ENCODE results near the gene LAMB3. TPM values are rescaled to one million over a fixed set of nuclear protein-coding genes. Genes with fewer than 3 reads are reported as not detected.

Gene LAMB3
- total RNA-seq, 1 experiment from 2014 or later = 0.85 TPM

DNA sequence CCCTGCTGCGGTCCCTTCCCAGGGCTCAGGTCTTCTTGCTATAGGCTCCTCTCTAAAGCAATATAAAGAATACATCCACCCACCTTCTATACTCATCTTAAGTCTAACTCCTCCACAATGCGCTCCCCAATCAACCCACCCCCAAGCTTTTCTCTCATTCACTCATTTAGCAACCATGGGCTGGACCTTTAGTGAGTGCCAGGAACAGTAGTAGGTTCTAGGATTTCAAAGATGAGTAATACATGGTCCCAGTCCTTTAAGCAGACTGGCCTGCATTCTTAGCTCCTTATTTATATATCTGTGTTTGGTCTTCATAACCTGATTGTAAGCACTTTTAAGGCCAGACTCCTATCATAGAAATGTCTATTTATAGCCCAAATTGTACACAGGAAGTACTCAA lies 62.8 kb downstream of the LAMB3 start (continued):
- TF ChIP-seq, protein P1, sequence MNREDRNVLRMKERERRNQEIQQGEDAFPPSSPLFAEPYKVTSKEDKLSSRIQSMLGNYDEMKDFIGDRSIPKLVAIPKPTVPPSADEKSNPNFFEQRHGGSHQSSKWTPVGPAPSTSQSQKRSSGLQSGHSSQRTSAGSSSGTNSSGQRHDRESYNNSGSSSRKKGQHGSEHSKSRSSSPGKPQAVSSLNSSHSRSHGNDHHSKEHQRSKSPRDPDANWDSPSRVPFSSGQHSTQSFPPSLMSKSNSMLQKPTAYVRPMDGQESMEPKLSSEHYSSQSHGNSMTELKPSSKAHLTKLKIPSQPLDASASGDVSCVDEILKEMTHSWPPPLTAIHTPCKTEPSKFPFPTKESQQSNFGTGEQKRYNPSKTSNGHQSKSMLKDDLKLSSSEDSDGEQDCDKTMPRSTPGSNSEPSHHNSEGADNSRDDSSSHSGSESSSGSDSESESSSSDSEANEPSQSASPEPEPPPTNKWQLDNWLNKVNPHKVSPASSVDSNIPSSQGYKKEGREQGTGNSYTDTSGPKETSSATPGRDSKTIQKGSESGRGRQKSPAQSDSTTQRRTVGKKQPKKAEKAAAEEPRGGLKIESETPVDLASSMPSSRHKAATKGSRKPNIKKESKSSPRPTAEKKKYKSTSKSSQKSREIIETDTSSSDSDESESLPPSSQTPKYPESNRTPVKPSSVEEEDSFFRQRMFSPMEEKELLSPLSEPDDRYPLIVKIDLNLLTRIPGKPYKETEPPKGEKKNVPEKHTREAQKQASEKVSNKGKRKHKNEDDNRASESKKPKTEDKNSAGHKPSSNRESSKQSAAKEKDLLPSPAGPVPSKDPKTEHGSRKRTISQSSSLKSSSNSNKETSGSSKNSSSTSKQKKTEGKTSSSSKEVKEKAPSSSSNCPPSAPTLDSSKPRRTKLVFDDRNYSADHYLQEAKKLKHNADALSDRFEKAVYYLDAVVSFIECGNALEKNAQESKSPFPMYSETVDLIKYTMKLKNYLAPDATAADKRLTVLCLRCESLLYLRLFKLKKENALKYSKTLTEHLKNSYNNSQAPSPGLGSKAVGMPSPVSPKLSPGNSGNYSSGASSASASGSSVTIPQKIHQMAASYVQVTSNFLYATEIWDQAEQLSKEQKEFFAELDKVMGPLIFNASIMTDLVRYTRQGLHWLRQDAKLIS (CRISPR knock-in tag; IDR thresholded peaks at IDR 0.05; ENCODE audit: borderline replicate concordance) = no peak
- TF ChIP-seq ZNF219 (CRISPR knock-in tag; IDR thresholded peaks at IDR 0.05; ENCODE audit: borderline replicate concordance) (no peak), ELF4 (CRISPR knock-in tag; IDR thresholded peaks at IDR 0.05; ENCODE audit: low read depth) (no peak)
- TF ChIP-seq, protein P2, sequence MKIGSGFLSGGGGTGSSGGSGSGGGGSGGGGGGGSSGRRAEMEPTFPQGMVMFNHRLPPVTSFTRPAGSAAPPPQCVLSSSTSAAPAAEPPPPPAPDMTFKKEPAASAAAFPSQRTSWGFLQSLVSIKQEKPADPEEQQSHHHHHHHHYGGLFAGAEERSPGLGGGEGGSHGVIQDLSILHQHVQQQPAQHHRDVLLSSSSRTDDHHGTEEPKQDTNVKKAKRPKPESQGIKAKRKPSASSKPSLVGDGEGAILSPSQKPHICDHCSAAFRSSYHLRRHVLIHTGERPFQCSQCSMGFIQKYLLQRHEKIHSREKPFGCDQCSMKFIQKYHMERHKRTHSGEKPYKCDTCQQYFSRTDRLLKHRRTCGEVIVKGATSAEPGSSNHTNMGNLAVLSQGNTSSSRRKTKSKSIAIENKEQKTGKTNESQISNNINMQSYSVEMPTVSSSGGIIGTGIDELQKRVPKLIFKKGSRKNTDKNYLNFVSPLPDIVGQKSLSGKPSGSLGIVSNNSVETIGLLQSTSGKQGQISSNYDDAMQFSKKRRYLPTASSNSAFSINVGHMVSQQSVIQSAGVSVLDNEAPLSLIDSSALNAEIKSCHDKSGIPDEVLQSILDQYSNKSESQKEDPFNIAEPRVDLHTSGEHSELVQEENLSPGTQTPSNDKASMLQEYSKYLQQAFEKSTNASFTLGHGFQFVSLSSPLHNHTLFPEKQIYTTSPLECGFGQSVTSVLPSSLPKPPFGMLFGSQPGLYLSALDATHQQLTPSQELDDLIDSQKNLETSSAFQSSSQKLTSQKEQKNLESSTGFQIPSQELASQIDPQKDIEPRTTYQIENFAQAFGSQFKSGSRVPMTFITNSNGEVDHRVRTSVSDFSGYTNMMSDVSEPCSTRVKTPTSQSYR (CRISPR knock-in tag; IDR thresholded peaks at IDR 0.05) = no peak
- TF ChIP-seq, protein P3, sequence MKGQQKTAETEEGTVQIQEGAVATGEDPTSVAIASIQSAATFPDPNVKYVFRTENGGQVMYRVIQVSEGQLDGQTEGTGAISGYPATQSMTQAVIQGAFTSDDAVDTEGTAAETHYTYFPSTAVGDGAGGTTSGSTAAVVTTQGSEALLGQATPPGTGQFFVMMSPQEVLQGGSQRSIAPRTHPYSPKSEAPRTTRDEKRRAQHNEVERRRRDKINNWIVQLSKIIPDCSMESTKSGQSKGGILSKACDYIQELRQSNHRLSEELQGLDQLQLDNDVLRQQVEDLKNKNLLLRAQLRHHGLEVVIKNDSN (CRISPR knock-in tag; IDR thresholded peaks at IDR 0.05) = no peak
- TF ChIP-seq, protein P4, sequence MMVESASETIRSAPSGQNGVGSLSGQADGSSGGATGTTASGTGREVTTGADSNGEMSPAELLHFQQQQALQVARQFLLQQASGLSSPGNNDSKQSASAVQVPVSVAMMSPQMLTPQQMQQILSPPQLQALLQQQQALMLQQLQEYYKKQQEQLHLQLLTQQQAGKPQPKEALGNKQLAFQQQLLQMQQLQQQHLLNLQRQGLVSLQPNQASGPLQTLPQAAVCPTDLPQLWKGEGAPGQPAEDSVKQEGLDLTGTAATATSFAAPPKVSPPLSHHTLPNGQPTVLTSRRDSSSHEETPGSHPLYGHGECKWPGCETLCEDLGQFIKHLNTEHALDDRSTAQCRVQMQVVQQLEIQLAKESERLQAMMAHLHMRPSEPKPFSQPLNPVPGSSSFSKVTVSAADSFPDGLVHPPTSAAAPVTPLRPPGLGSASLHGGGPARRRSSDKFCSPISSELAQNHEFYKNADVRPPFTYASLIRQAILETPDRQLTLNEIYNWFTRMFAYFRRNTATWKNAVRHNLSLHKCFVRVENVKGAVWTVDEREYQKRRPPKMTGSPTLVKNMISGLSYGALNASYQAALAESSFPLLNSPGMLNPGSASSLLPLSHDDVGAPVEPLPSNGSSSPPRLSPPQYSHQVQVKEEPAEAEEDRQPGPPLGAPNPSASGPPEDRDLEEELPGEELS (CRISPR knock-in tag; IDR thresholded peaks at IDR 0.05) = no peak
- TF ChIP-seq, protein P5, sequence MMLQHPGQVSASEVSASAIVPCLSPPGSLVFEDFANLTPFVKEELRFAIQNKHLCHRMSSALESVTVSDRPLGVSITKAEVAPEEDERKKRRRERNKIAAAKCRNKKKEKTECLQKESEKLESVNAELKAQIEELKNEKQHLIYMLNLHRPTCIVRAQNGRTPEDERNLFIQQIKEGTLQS (CRISPR knock-in tag; conservative IDR thresholded peaks at IDR 0.05) = no peak

DNA sequence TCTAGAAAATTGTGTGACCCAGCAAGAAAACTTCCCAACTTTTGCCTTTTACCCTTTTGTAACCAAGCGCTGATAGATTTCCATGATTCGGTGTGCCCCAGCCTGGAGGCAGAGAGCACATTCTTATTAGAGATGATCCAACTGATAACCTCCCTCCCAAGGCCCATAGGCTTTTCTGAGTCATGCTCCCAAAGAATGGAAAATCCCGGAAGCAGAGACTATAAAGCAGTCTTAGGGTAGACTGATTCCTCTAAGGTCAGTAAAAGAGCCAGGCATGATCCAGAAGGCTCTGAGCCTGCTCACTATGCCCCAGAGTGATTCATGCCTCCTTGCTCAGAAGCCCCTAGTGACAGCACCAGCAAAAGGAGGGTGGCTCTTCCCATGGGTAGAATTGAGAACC lies 64.4 kb downstream of the LAMB3 start:
- DNase-seq (ENCODE audit: low spot score) (no peak), ATAC-seq (no peak)
- POLR2A ChIA-PET = no interaction called here
- peaks cover 6% of the 10 kb centered on the region for H3K9me3 Mint-ChIP-seq
- no peaks in the 10 kb centered on the region for H3K36me3 Mint-ChIP-seq
- no peak overlapping the region for H3K4me3 Mint-ChIP-seq
- no peaks in the 10 kb centered on the region; the same call in 1 of the 2 replicates for H3K27me3 Mint-ChIP-seq (ENCODE audit: low read depth)
- CTCF ChIA-PET = interaction anchor here (3.4 to 4.7 kb wide), 2 partner anchors 11 to 18 kb away, joined by 14 to 38 read pairs; no protein-coding TSS in a partner anchor
- no peak overlapping the region for H3K27ac Mint-ChIP-seq
- H3K4me1 Mint-ChIP-seq = no peaks in the 10 kb centered on the region; the same call in 1 of the 2 replicates
- TF ChIP-seq GTF2I (CRISPR knock-in tag; conservative IDR thresholded peaks at IDR 0.05) (no peak), CREB1 (CRISPR knock-in tag; IDR thresholded peaks at IDR 0.05) (no peak), ATF1 (CRISPR knock-in tag; IDR thresholded peaks at IDR 0.05) (no peak), SP1 (CRISPR knock-in tag; conservative IDR thresholded peaks at IDR 0.05) (no peak), PRRX2 (CRISPR knock-in tag; IDR thresholded peaks at IDR 0.05) (no peak)
- TF ChIP-seq, protein P6, sequence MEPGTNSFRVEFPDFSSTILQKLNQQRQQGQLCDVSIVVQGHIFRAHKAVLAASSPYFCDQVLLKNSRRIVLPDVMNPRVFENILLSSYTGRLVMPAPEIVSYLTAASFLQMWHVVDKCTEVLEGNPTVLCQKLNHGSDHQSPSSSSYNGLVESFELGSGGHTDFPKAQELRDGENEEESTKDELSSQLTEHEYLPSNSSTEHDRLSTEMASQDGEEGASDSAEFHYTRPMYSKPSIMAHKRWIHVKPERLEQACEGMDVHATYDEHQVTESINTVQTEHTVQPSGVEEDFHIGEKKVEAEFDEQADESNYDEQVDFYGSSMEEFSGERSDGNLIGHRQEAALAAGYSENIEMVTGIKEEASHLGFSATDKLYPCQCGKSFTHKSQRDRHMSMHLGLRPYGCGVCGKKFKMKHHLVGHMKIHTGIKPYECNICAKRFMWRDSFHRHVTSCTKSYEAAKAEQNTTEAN (CRISPR knock-in tag; IDR thresholded peaks at IDR 0.05) = no peak
- TF ChIP-seq, protein P7, sequence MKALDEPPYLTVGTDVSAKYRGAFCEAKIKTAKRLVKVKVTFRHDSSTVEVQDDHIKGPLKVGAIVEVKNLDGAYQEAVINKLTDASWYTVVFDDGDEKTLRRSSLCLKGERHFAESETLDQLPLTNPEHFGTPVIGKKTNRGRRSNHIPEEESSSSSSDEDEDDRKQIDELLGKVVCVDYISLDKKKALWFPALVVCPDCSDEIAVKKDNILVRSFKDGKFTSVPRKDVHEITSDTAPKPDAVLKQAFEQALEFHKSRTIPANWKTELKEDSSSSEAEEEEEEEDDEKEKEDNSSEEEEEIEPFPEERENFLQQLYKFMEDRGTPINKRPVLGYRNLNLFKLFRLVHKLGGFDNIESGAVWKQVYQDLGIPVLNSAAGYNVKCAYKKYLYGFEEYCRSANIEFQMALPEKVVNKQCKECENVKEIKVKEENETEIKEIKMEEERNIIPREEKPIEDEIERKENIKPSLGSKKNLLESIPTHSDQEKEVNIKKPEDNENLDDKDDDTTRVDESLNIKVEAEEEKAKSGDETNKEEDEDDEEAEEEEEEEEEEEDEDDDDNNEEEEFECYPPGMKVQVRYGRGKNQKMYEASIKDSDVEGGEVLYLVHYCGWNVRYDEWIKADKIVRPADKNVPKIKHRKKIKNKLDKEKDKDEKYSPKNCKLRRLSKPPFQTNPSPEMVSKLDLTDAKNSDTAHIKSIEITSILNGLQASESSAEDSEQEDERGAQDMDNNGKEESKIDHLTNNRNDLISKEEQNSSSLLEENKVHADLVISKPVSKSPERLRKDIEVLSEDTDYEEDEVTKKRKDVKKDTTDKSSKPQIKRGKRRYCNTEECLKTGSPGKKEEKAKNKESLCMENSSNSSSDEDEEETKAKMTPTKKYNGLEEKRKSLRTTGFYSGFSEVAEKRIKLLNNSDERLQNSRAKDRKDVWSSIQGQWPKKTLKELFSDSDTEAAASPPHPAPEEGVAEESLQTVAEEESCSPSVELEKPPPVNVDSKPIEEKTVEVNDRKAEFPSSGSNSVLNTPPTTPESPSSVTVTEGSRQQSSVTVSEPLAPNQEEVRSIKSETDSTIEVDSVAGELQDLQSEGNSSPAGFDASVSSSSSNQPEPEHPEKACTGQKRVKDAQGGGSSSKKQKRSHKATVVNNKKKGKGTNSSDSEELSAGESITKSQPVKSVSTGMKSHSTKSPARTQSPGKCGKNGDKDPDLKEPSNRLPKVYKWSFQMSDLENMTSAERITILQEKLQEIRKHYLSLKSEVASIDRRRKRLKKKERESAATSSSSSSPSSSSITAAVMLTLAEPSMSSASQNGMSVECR (CRISPR knock-in tag; IDR thresholded peaks at IDR 0.05; ENCODE audit: borderline replicate concordance) = no peak
- TF ChIP-seq, protein P1 (CRISPR knock-in tag; IDR thresholded peaks at IDR 0.05; ENCODE audit: borderline replicate concordance) = no peak
